B cell (primary cell): ENCODE results near the gene SCAMP3.

Experiments used
- CTCF ChIP-seq: fragments of 200-600 bp; IDR thresholded peaks from one replicate; pipeline ENCODE4 v1.8.0; 2022; ENCODE audit warnings: antibody characterized with exemption, mild to moderate bottlenecking
- EZH2 ChIP-seq: IDR thresholded peaks from 2 replicates; pipeline ENCODE4 v1.6.1; 2012; ENCODE audit warnings: borderline replicate concordance, low read depth, mild to moderate bottlenecking, moderate library complexity, low read length; ENCODE audit not compliant: insufficient read depth, poor library complexity, severe bottlenecking

GRCh38 chr1:155284476-155284875, 22.3 kb upstream of the SCAMP3 start:
- TF ChIP-seq EZH2 (no peak), CTCF (no peak)
